Measurements from ENCODE around the gene CETN1.

The CETN1 gene

GRCh38 chr18:582465-582864, 2.3 kb downstream of the CETN1 start:
- Histone ChIP-seq H3K4me3 (ENCODE audit: low read length) (no peak overlapping the region), H3K27me3 (ENCODE audit: control insufficient read depth, insufficient read depth, low read length) (no peaks in the 10 kb centered on the region), H3K36me3 (ENCODE audit: control insufficient read depth, insufficient read depth, low read length) (no peaks in the 10 kb centered on the region), H3K9ac (ENCODE audit: low read length) (no peak overlapping the region), H3K4me1 (ENCODE audit: control insufficient read depth, insufficient read depth, low read length) (peaks cover 4% of the 10 kb centered on the region), H3K27ac (ENCODE audit: low read depth, low read length) (no peak overlapping the region)

- Histone ChIP-seq H3K4me3 (ENCODE audit: low read length) (no peak overlapping the region), H3K36me3 (ENCODE audit: control insufficient read depth, insufficient read depth, low read length) (no peaks in the 10 kb centered on the region), H3K27ac (ENCODE audit: low read depth, low read length) (no peak overlapping the region), H3K27me3 (ENCODE audit: control insufficient read depth, insufficient read depth, low read length) (no peaks in the 10 kb centered on the region), H3K9ac (ENCODE audit: low read length) (no peak overlapping the region), H3K4me1 (ENCODE audit: control insufficient read depth, insufficient read depth, low read length) (peaks cover 3% of the 10 kb centered on the region)
These were observed 14.9 kb downstream of the CETN1 start for GRCh38 chr18:595068-595467.

DNA sequence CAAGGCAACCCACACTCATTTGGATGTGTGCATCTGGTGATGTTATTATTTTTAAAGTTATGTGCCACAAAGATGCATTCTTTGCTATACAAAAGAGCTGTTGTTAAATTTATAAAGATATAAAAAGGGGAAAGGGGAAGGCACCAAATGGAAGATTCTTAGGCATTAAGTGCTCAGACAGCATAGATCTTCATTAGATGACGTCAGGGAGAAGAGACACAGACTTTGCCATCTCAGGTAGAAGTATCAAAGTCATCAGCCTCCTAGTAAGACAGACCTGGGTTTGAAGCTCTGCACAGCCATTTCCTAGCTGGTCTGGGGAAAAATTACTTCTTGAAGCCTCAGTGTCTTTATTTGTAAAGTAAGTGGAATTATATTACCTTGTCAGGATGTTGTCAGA, 15.4 kb downstream of the CETN1 start:
- Histone ChIP-seq H3K36me3 (ENCODE audit: control insufficient read depth, insufficient read depth, low read length) (no peaks in the 10 kb centered on the region), H3K4me1 (ENCODE audit: control insufficient read depth, insufficient read depth, low read length) (peaks cover 3% of the 10 kb centered on the region), H3K9ac (ENCODE audit: low read length) (no peak overlapping the region), H3K27me3 (ENCODE audit: control insufficient read depth, insufficient read depth, low read length) (no peaks in the 10 kb centered on the region), H3K4me3 (ENCODE audit: low read length) (no peak overlapping the region), H3K27ac (ENCODE audit: low read depth, low read length) (no peak overlapping the region)

DNA sequence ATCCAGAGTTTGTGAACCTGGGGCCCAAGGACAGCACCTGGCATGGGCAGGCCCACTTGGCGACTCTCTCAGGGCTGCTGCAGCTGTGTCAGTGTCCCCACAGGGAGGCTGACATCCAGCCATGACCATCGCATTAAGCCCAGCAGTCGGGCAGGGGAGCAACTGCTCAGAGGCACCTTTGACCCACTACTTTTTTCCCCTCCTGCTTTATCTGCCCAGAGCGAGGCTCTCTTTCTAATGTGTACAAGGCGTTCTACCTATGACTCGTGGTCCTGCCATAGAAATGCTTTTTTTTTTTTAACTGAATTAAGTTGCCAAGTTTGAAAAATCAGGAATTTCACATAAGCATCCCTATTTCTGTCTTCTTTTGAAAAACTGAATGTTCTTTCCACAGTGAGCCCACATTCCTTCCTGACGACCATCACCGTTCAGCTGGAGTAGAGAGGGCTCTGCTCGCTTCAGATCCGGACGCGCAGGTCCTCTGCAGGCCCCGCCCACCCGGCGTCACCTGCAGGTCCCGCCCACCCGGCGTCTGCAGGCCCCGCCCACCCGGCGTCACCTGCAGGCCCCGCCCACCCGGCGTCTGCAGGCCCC, 16.2 kb downstream of the CETN1 start:
- H3K9ac ChIP-seq (ENCODE audit: low read length) = no peak overlapping the region

DNA sequence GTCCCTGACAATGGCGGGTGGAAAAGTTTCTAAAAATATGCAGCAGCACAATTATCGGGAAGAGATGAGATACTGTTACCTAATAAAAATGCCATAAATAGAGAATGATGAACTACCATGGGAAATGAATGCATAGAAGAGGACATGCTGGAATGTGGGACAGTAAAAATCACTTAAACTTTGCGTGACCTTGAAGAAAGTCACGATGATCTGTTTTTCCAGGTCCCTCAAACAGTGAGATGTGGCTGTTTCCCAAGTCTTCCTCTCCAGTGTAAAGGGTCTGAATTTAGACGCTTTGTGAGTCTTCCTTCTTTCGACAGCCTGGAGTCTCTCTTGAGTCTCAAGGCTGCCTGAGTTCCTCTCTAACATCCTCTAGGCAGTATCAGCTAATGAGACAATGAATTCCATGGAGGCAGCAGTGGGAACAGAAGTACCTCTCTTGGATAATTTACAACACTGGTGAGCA, 18.0 kb downstream of the CETN1 start:
- peaks cover 3% of the 10 kb centered on the region for H3K4me1 ChIP-seq (ENCODE audit: control insufficient read depth, insufficient read depth, low read length)

More for the DNA sequence above, 16.2 kb downstream of the CETN1 start:
- Histone ChIP-seq H3K27ac (ENCODE audit: low read depth, low read length) (no peak overlapping the region), H3K4me3 (ENCODE audit: low read length) (no peak overlapping the region), H3K36me3 (ENCODE audit: control insufficient read depth, insufficient read depth, low read length) (no peaks in the 10 kb centered on the region), H3K27me3 (ENCODE audit: control insufficient read depth, insufficient read depth, low read length) (no peaks in the 10 kb centered on the region), H3K4me1 (ENCODE audit: control insufficient read depth, insufficient read depth, low read length) (peaks cover 3% of the 10 kb centered on the region)

GRCh38 chr18:600107-600506, 19.9 kb downstream of the CETN1 start:
- Histone ChIP-seq H3K4me1 (ENCODE audit: control insufficient read depth, insufficient read depth, low read length) (peaks cover 3% of the 10 kb centered on the region), H3K36me3 (ENCODE audit: control insufficient read depth, insufficient read depth, low read length) (no peaks in the 10 kb centered on the region), H3K4me3 (ENCODE audit: low read length) (no peak overlapping the region), H3K9ac (ENCODE audit: low read length) (no peak overlapping the region), H3K27ac (ENCODE audit: low read depth, low read length) (no peak overlapping the region), H3K27me3 (ENCODE audit: control insufficient read depth, insufficient read depth, low read length) (no peaks in the 10 kb centered on the region)

More for the DNA sequence above, 18.0 kb downstream of the CETN1 start:
- H3K27me3 ChIP-seq (ENCODE audit: control insufficient read depth, insufficient read depth, low read length) = no peaks in the 10 kb centered on the region
- no peak overlapping the region for H3K27ac ChIP-seq (ENCODE audit: low read depth, low read length)
- H3K4me3 ChIP-seq (ENCODE audit: low read length) = no peak overlapping the region
- H3K9ac ChIP-seq (ENCODE audit: low read length) = no peak overlapping the region
- no peaks in the 10 kb centered on the region for H3K36me3 ChIP-seq (ENCODE audit: control insufficient read depth, insufficient read depth, low read length)

GRCh38 chr18:604771-605170, 24.6 kb downstream of the CETN1 start:
- H3K9ac ChIP-seq (ENCODE audit: low read length) = no peak overlapping the region

DNA sequence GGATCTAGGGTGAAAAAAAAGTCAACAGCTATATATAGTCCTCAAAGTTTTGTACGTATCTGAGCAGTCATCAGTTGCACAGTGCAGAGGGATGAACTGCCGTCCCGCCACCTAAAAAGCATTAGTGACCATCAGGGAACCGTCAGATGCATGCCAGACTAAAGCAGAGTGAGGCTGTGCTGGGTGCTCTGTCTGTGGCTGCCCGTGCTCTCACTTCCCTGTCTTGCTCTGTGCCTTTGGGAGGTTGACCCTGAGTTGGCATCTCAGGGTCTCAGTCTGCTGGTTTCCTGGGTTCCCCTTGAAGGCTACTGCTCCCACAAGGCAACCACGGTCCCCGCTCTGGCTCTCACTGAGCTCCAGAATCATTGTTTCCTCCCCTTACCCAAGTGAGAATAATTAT, 27.8 kb downstream of the CETN1 start:
- no peaks in the 10 kb centered on the region for H3K4me1 ChIP-seq (ENCODE audit: control insufficient read depth, insufficient read depth, low read length)
- H3K36me3 ChIP-seq (ENCODE audit: control insufficient read depth, insufficient read depth, low read length) = no peaks in the 10 kb centered on the region
- no peaks in the 10 kb centered on the region for H3K27me3 ChIP-seq (ENCODE audit: control insufficient read depth, insufficient read depth, low read length)
- H3K9ac ChIP-seq (ENCODE audit: low read length) = no peak overlapping the region
- H3K4me3 ChIP-seq (ENCODE audit: low read length) = no peak overlapping the region
- H3K27ac ChIP-seq (ENCODE audit: low read depth, low read length) = no peak overlapping the region

More at GRCh38 chr18:604771-605170, 24.6 kb downstream of the CETN1 start:
- Histone ChIP-seq H3K27me3 (ENCODE audit: control insufficient read depth, insufficient read depth, low read length) (no peaks in the 10 kb centered on the region), H3K4me1 (ENCODE audit: control insufficient read depth, insufficient read depth, low read length) (no peaks in the 10 kb centered on the region), H3K27ac (ENCODE audit: low read depth, low read length) (no peak overlapping the region), H3K36me3 (ENCODE audit: control insufficient read depth, insufficient read depth, low read length) (no peaks in the 10 kb centered on the region), H3K4me3 (ENCODE audit: low read length) (no peak overlapping the region)

DNA sequence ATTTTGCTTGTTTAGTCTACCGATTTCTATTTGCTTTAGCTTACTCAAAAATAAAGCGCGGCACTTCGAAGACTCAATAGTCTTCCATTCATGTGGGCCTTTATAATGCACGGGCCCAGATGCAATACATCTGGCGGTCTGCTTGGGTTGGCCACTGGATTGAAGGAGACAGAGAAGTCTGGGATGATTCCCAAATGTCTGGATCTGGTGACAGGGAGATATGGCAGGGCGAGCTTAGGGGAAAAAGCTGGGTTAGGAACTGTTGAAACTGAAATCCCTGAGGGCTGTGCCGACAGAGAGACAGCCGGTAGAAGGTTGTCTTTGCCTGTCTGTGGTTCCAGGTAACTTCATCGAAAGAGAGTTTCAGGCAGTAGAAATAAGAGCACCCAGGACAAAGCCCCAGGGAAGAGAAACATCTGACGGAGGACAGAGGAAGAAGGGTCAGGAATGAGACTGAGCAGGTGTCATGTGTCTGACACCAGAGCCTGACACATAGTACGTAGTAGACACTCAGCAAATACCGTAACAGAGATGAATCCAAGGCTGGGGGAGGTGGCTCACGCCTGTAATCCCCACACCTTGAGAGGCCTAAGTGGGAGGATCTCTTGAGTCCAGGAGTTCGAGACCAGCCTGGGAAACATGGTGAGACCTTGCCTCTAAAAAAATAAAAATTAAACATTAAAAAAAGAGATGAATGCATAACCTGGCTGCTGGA, 30.2 kb downstream of the CETN1 start:
- no peaks in the 10 kb centered on the region for H3K27me3 ChIP-seq (ENCODE audit: control insufficient read depth, insufficient read depth, low read length)
- H3K4me1 ChIP-seq (ENCODE audit: control insufficient read depth, insufficient read depth, low read length) = no peaks in the 10 kb centered on the region
- H3K27ac ChIP-seq (ENCODE audit: low read depth, low read length) = no peak overlapping the region
- no peaks in the 10 kb centered on the region for H3K36me3 ChIP-seq (ENCODE audit: control insufficient read depth, insufficient read depth, low read length)
- H3K9ac ChIP-seq (ENCODE audit: low read length) = no peak overlapping the region
- H3K4me3 ChIP-seq (ENCODE audit: low read length) = no peak overlapping the region

DNA sequence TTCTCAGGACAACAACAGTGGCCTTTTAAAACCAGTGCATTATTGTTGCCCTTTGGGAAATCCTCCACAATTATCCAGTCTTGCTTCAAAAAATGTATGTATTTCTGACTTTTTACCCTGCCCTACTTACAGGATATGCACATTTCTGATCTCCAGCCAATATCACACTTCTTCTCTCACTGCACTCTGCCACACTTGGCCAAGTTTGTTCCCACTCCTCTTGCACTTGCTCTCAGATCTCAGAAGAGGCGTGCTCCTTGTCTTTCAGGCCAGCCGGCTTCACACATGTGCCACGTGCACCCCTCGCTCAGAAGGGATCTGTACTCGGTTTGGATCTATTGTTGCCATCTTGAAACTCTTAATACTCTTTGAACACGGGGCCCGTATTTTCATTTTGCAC, 32.0 kb downstream of the CETN1 start:
- Histone ChIP-seq H3K27ac (ENCODE audit: low read depth, low read length) (no peak overlapping the region), H3K9ac (ENCODE audit: low read length) (no peak overlapping the region), H3K27me3 (ENCODE audit: control insufficient read depth, insufficient read depth, low read length) (no peaks in the 10 kb centered on the region), H3K4me1 (ENCODE audit: control insufficient read depth, insufficient read depth, low read length) (no peaks in the 10 kb centered on the region), H3K4me3 (ENCODE audit: low read length) (no peak overlapping the region), H3K36me3 (ENCODE audit: control insufficient read depth, insufficient read depth, low read length) (no peaks in the 10 kb centered on the region)

GRCh38 chr18:614193-614592, 34.0 kb downstream of the CETN1 start:
- Histone ChIP-seq H3K4me3 (ENCODE audit: low read length) (no peak overlapping the region), H3K4me1 (ENCODE audit: control insufficient read depth, insufficient read depth, low read length) (no peaks in the 10 kb centered on the region), H3K27ac (ENCODE audit: low read depth, low read length) (no peak overlapping the region)

DNA sequence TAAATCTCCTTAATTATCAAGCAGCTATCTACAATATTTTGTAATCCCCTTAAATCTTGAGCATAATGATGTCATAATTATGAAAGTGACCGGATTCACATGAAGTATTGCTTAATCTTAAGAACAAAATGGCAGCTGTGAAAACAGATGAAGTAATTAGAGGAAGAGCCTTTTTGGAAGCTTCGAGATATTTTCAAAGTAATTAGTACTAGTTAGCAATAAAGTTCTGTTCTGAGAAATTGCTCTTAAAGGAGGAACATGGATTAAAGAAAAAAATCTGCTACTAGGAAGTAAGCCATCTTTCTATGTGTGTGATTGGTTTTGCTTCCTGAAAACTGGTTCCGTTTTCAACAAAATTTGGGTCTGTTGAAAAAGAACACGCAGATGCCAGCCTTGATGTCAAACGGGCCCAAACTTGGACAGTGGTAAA, 34.9 kb downstream of the CETN1 start:
- H3K27ac ChIP-seq (ENCODE audit: low read depth, low read length) = no peak overlapping the region
- H3K27me3 ChIP-seq (ENCODE audit: control insufficient read depth, insufficient read depth, low read length) = no peaks in the 10 kb centered on the region
- no peaks in the 10 kb centered on the region for H3K36me3 ChIP-seq (ENCODE audit: control insufficient read depth, insufficient read depth, low read length)
- H3K9ac ChIP-seq (ENCODE audit: low read length) = no peak overlapping the region
- H3K4me3 ChIP-seq (ENCODE audit: low read length) = no peak overlapping the region
- H3K4me1 ChIP-seq (ENCODE audit: control insufficient read depth, insufficient read depth, low read length) = no peaks in the 10 kb centered on the region

More at GRCh38 chr18:614193-614592, 34.0 kb downstream of the CETN1 start:
- Histone ChIP-seq H3K36me3 (ENCODE audit: control insufficient read depth, insufficient read depth, low read length) (no peaks in the 10 kb centered on the region), H3K9ac (ENCODE audit: low read length) (no peak overlapping the region), H3K27me3 (ENCODE audit: control insufficient read depth, insufficient read depth, low read length) (no peaks in the 10 kb centered on the region)

- no peak overlapping the region for H3K27ac ChIP-seq (ENCODE audit: low read depth, low read length)
- H3K36me3 ChIP-seq (ENCODE audit: control insufficient read depth, insufficient read depth, low read length) = no peaks in the 10 kb centered on the region
- H3K27me3 ChIP-seq (ENCODE audit: control insufficient read depth, insufficient read depth, low read length) = no peaks in the 10 kb centered on the region
- H3K4me3 ChIP-seq (ENCODE audit: low read length) = no peak overlapping the region
- no peaks in the 10 kb centered on the region for H3K4me1 ChIP-seq (ENCODE audit: control insufficient read depth, insufficient read depth, low read length)
- no peak overlapping the region for H3K9ac ChIP-seq (ENCODE audit: low read length)
These were observed 35.6 kb downstream of the CETN1 start for GRCh38 chr18:615773-616172.
